H1 (cell line): ENCODE measurements around the gene PDE4B. TPM values are rescaled to one million over a fixed set of nuclear protein-coding genes. Genes with fewer than 3 reads are reported as not detected.

ENCODE experiments used
- CTCF ChIA-PET: fragments of 300-600 bp; sonication (Branson Sonifier 250); formaldehyde crosslinking; loops from one replicate; lab custom pipeline; 2021; ENCODE audit not compliant: partially characterized antibody; lab: Charles Lee
- POLR2A ChIA-PET: fragments of 300-600 bp; sonication (Branson Sonifier 250); formaldehyde crosslinking; loops from one replicate; lab custom pipeline; 2021; ENCODE audit warnings: inconsistent platforms; ENCODE audit not compliant: partially characterized antibody; lab: Charles Lee
- DNase-seq, 2 experiments: peaks; one replicate each; pipeline versions ENCODE4 v3.0.0 to v3.0.0-alpha.2; 2010 to 2022; ENCODE audit warnings: low spot score in 2 of 2, low read depth in 1 of 2, mixed read lengths in 1 of 2
- FAIRE-seq: peaks from 2 replicates; lab custom pipeline; 2011; peaks lifted over from hg19 to GRCh38; lab: Jason Lieb, UNC
- H2AFZ ChIP-seq: 2 replicates; pipeline ENCODE4 v1.8.1; 2012; ENCODE audit warnings: low read length, inconsistent platforms
- H2AK5ac ChIP-seq: 2 replicates; pipeline ENCODE4 v1.6.1; 2013; ENCODE audit warnings: low read depth, low read length
- H2BK120ac ChIP-seq: replicated peaks from 2 replicates; pipeline ENCODE3; 2013; ENCODE audit warnings: low read depth, low read length, inconsistent platforms
- H2BK12ac ChIP-seq: 2 replicates; pipeline ENCODE4 v1.6.1; 2013; ENCODE audit warnings: low read depth, low read length
- H2BK15ac ChIP-seq: 2 replicates; pipeline ENCODE4 v1.6.1; 2013; ENCODE audit warnings: low read length
- H2BK20ac ChIP-seq: 2 replicates; pipeline ENCODE4 v1.6.1; 2013; ENCODE audit warnings: low read length
- H2BK5ac ChIP-seq: 2 replicates; pipeline ENCODE4 v1.6.1; 2013; ENCODE audit warnings: low read depth, low read length
- H3K14ac ChIP-seq: 2 replicates; pipeline ENCODE4 v1.6.1; 2013; ENCODE audit warnings: inconsistent platforms; ENCODE audit not compliant: insufficient read length
- H3K18ac ChIP-seq: 2 replicates; pipeline ENCODE4 v1.6.1; 2013; ENCODE audit warnings: low read length; ENCODE audit errors: extremely low read depth
- H3K23ac ChIP-seq: 2 replicates; pipeline ENCODE4 v1.6.1; 2013; ENCODE audit warnings: inconsistent platforms; ENCODE audit not compliant: insufficient read length
- H3K23me2 ChIP-seq: 2 replicates; pipeline ENCODE4 v1.6.1; 2013; ENCODE audit warnings: low read depth, low read length
- H3K27ac ChIP-seq: 2 replicates; pipeline ENCODE4 v1.6.1; 2011; ENCODE audit warnings: low read depth, low read length, inconsistent platforms
- H3K27me3 ChIP-seq, 4 experiments: replicated peaks in 1 of 4; 1 replicate in 1 of 4; 2 replicates in 3 of 4; pipeline versions ENCODE4 v1.6.1 to v1.8.1; 2011 to 2013; ENCODE audit warnings: low read length in 3 of 4, mild to moderate bottlenecking in 3 of 4, inconsistent platforms in 2 of 4, mixed read lengths in 2 of 4, moderate library complexity in 1 of 4; ENCODE audit not compliant: control insufficient read depth in 3 of 4, insufficient read depth in 3 of 4; ENCODE audit errors: extremely low read depth in 1 of 4
- H3K36me3 ChIP-seq, 4 experiments: 2 replicates each; pipeline versions ENCODE4 v1.6.1 to v1.8.1; 2011 to 2013; ENCODE audit warnings: mild to moderate bottlenecking in 4 of 4, low read length in 3 of 4, moderate library complexity in 2 of 4, control low read depth in 1 of 4, inconsistent platforms in 1 of 4; ENCODE audit not compliant: insufficient read depth in 4 of 4, control insufficient read depth in 2 of 4
- H3K4ac ChIP-seq: replicated peaks from 2 replicates; pipeline ENCODE3; 2013; ENCODE audit warnings: low read length, low read depth, mixed read lengths, inconsistent platforms; ENCODE audit not compliant: insufficient read length
- H3K4me1 ChIP-seq, 4 experiments: replicated peaks in 1 of 4; 1 replicate in 1 of 4; 2 replicates in 3 of 4; pipeline versions ENCODE4 v1.6.1 to v1.8.1; 2011 to 2013; ENCODE audit warnings: low read length in 3 of 4, inconsistent platforms in 2 of 4, mixed read lengths in 1 of 4; ENCODE audit not compliant: insufficient read depth in 4 of 4, control insufficient read depth in 3 of 4
- H3K4me2 ChIP-seq, 2 experiments: 2 replicates each; pipeline versions ENCODE4 v1.6.1 to v1.8.1; 2011 to 2013; ENCODE audit warnings: low read depth in 2 of 2, low read length in 2 of 2, control low read depth in 1 of 2, inconsistent platforms in 1 of 2, mild to moderate bottlenecking in 1 of 2; ENCODE audit not compliant: insufficient read depth in 1 of 2
- H3K4me3 ChIP-seq, 4 experiments: fragments of 200-600, 300-600 bp in 1 of 4; sonication (generic), shearing (Covaris generic), sonication (Bioruptor Twin) in 1 of 4; 2 replicates each; pipeline versions ENCODE4 v1.5.1 to v1.8.1; 2011 to 2016; ENCODE audit warnings: low read length in 4 of 4, low read depth in 3 of 4, control low read depth in 2 of 4, inconsistent platforms in 2 of 4, mild to moderate bottlenecking in 2 of 4, mixed read lengths in 1 of 4, moderate library complexity in 1 of 4; ENCODE audit not compliant: insufficient read depth in 2 of 4; ENCODE audit errors: extremely low read depth in 1 of 4
- H3K56ac ChIP-seq: replicated peaks from 2 replicates; pipeline ENCODE3; 2013; ENCODE audit warnings: low read depth, mild to moderate bottlenecking, mixed read lengths, low read length, inconsistent platforms; ENCODE audit not compliant: insufficient read length
- H3K79me1 ChIP-seq: 2 replicates; pipeline ENCODE4 v1.6.1; 2013; ENCODE audit warnings: low read depth, low read length, control low read depth
- H3K79me2 ChIP-seq, 2 experiments: 2 replicates each; pipeline versions ENCODE4 v1.6.1 to v1.8.1; 2012 to 2013; ENCODE audit warnings: low read length in 2 of 2, mild to moderate bottlenecking in 2 of 2, inconsistent platforms in 1 of 2; ENCODE audit not compliant: insufficient read depth in 2 of 2, control insufficient read depth in 1 of 2
- H3K9ac ChIP-seq, 4 experiments: replicated peaks in 1 of 4; 1 replicate in 1 of 4; 2 replicates in 3 of 4; pipeline versions ENCODE4 v1.6.1 to v1.8.1; 2011 to 2013; ENCODE audit warnings: low read depth in 3 of 4, low read length in 3 of 4, control low read depth in 2 of 4, mild to moderate bottlenecking in 2 of 4, moderate library complexity in 2 of 4, inconsistent platforms in 1 of 4; ENCODE audit errors: extremely low read depth in 1 of 4
- H3K9me3 ChIP-seq, 2 experiments: 2 replicates each; pipeline versions ENCODE4 v1.6.1 to v1.8.1; 2012 to 2013; ENCODE audit warnings: mild to moderate bottlenecking in 2 of 2, moderate library complexity in 2 of 2, control low read depth in 1 of 2, inconsistent platforms in 1 of 2, low read depth in 1 of 2, low read length in 1 of 2, mixed read lengths in 1 of 2; ENCODE audit not compliant: insufficient read depth in 2 of 2
- H4K20me1 ChIP-seq, 2 experiments: replicated peaks in 1 of 2; 2 replicates each; pipeline versions ENCODE3 to v1.8.1; 2011 to 2013; ENCODE audit warnings: inconsistent platforms in 2 of 2, low read length in 2 of 2, mild to moderate bottlenecking in 1 of 2; ENCODE audit not compliant: insufficient read depth in 2 of 2, control insufficient read depth in 1 of 2
- H4K5ac ChIP-seq: 2 replicates; pipeline ENCODE4 v1.6.1; 2013; ENCODE audit warnings: low read length, low read depth, mixed read lengths, inconsistent platforms; ENCODE audit not compliant: insufficient read length
- H4K8ac ChIP-seq: 2 replicates; pipeline ENCODE4 v1.8.0; 2013; ENCODE audit warnings: mild to moderate bottlenecking, moderate library complexity, low read length, inconsistent platforms; ENCODE audit not compliant: insufficient read depth; ENCODE audit errors: extremely low read depth
- H4K91ac ChIP-seq: replicated peaks from 2 replicates; pipeline ENCODE3; 2013; ENCODE audit warnings: low read length, mixed read lengths, inconsistent platforms; ENCODE audit not compliant: insufficient read length
- ATF3 ChIP-seq: IDR thresholded peaks from 2 replicates; pipeline ENCODE4 v1.6.1; 2011; ENCODE audit warnings: low read depth, mild to moderate bottlenecking, low read length; ENCODE audit not compliant: insufficient read depth
- CEBPB ChIP-seq: IDR thresholded peaks from 2 replicates; pipeline ENCODE4 v1.6.1; 2012; ENCODE audit warnings: low read depth, low read length
- GABPA ChIP-seq: IDR thresholded peaks from 2 replicates; pipeline ENCODE4 v1.6.1; 2011; ENCODE audit warnings: mild to moderate bottlenecking, low read length, moderate library complexity, borderline replicate concordance; ENCODE audit not compliant: insufficient read depth
- GTF2F1 ChIP-seq: IDR thresholded peaks from 2 replicates; pipeline ENCODE4 v1.6.1; 2012; ENCODE audit warnings: low read depth, low read length, improper control_type of control experiment, borderline replicate concordance
- HDAC6 ChIP-seq: IDR thresholded peaks from one replicate; pipeline ENCODE4 v1.7.1; 2012; ENCODE audit warnings: low read depth, mild to moderate bottlenecking, inconsistent platforms, low read length, moderate library complexity
- NANOG ChIP-seq: IDR thresholded peaks from 2 replicates; pipeline ENCODE4 v1.6.1; 2011; ENCODE audit warnings: low read length, low read depth, mild to moderate bottlenecking, inconsistent platforms; ENCODE audit not compliant: insufficient read depth, poor library complexity, severe bottlenecking
- POU5F1 ChIP-seq: IDR thresholded peaks from 2 replicates; pipeline ENCODE4 v1.6.1; 2011; ENCODE audit warnings: low read depth, mild to moderate bottlenecking, low read length, moderate library complexity
- RFX5 ChIP-seq: IDR thresholded peaks from 2 replicates; pipeline ENCODE4 v1.6.1; 2011; ENCODE audit warnings: low read depth, low read length, improper control_type of control experiment, borderline replicate concordance
- SRF ChIP-seq: IDR thresholded peaks from 2 replicates; pipeline ENCODE4 v1.6.1; 2011; ENCODE audit warnings: mild to moderate bottlenecking, low read depth, low read length, moderate library complexity
- TAF1 ChIP-seq: IDR thresholded peaks from 2 replicates; pipeline ENCODE4 v1.6.1; 2011; ENCODE audit warnings: mild to moderate bottlenecking, low read depth, low read length
- WGBS, 2 experiments: shearing (Covaris generic) in 1 of 2; methylation state at CpG; one replicate each; pipeline versions ENCODE4 v1.1.6 to v1.1.7; 2013 to 2015; ENCODE audit warnings: low lambda C conversion rate in 2 of 2, mixed read lengths in 2 of 2, inconsistent platforms in 1 of 2, low coverage in 1 of 2, missing lambda C conversion rate in 1 of 2; ENCODE audit not compliant: insufficient replicate concordance in 2 of 2, insufficient coverage in 1 of 2, insufficient read length in 1 of 2; ENCODE audit errors: extremely low coverage in 1 of 2, missing lambda C conversion rate in 1 of 2; 5-methylcytosine and 5-hydroxymethylcytosine counted together
- polyA plus RNA-seq, 7 experiments: library from polyadenylated mRNA; depleted of rRNA in 3 of 7; stranded (reverse) in 5 of 7; unstranded in 2 of 7; fragments of >200 nt in 5 of 7; fragments of 200-250 nt in 2 of 7; gene quantifications; 1 replicate in 5 of 7; 2 replicates in 1 of 7; 4 replicates in 1 of 7; pipeline versions ENCODE4 v1.2.1 to v1.2.3, GENCODE V29; 2011 to 2013; ENCODE audit warnings: missing spikeins in 2 of 7, mixed read lengths in 2 of 7
- total RNA-seq: library from RNA; stranded (reverse); fragmentation: NEBNext Ultra II Directional; extraction: Animal tissue kit (Norgen Biotek cat#: 25700); gene quantifications from 2 replicates; pipeline ENCODE4 v1.2.1, GENCODE V29; 2021
- TF ChIP-seq, protein P1 (sequence below): IDR thresholded peaks from 2 replicates; pipeline ENCODE4 v1.6.1; 2011; ENCODE audit warnings: low read length, improper control_type of control experiment

The PDE4B gene
- total and polyA plus RNA-seq, 2 of the 8 experiments (the other 6 are each of a cell fraction or from before 2014, with no cell fraction given), result 5.0 to 15.1 TPM

- Histone ChIP-seq H3K23ac (no peak overlapping the region), H3K14ac (no peak overlapping the region), H3K9me3 (no peaks in the 10 kb centered on the region), H3K79me2 (peaks cover 0 to 52% of the 10 kb centered on the region in 2 experiments; a peak in 3 of 4 replicates), H3K4ac (no peak overlapping the region), H2BK120ac (no peak overlapping the region), H3K23me2 (no peaks in the 10 kb centered on the region), H2BK5ac (no peak overlapping the region), H2BK15ac (no peak overlapping the region), H3K9ac (no peak overlapping the region), H3K4me2 (no peak overlapping the region), H3K27ac (no peak overlapping the region), H2AK5ac (no peak overlapping the region), H4K8ac (no peak overlapping the region), H3K79me1 (no peaks in the 10 kb centered on the region), H4K5ac (no peak overlapping the region), H2BK20ac (no peak overlapping the region), H2AFZ (no peak overlapping the region), H3K27me3 (no peaks in the 10 kb centered on the region), H3K18ac (no peak overlapping the region), H3K56ac (no peak overlapping the region), H4K91ac (no peak overlapping the region), H4K20me1 (no peaks in the 10 kb centered on the region), H2BK12ac (no peak overlapping the region; the same call in 1 of the 2 replicates), H3K4me3 (no peak overlapping the region), H3K36me3 (no peaks in the 10 kb centered on the region), H3K4me1 (peaks cover 0 to 11% (median 2%) of the 10 kb centered on the region in 4 experiments; a peak in 4 of 7 replicates)
- CTCF ChIA-PET, result interaction anchor here (0.6 to 1.4 kb wide), 5 partner anchors 10 to 79 kb away, joined by 3 to 4 read pairs (median 3); no protein-coding TSS in a partner anchor
- POLR2A ChIA-PET, result no interaction called here
- DNase-seq (no peak), FAIRE-seq (no peak)
- WGBS, 2 experiments, result 91% methylated on average over 3 of the region's 3 CpGs; no CpG with 5 or more reads in 1 of the 2 experiments
- TF ChIP-seq SRF (no peak), TAF1 (no peak), ATF3 (no peak), GTF2F1 (no peak), CEBPB (no peak), GABPA (no peak), POU5F1 (no peak), RFX5 (no peak), HDAC6 (no peak), NANOG (no peak)
- TF ChIP-seq, protein P1, sequence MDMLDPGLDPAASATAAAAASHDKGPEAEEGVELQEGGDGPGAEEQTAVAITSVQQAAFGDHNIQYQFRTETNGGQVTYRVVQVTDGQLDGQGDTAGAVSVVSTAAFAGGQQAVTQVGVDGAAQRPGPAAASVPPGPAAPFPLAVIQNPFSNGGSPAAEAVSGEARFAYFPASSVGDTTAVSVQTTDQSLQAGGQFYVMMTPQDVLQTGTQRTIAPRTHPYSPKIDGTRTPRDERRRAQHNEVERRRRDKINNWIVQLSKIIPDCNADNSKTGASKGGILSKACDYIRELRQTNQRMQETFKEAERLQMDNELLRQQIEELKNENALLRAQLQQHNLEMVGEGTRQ, result no peak
Observed at GRCh38 chr1:66346873-66347272, 554.2 kb downstream of the PDE4B start.
